ENCODE results near the gene CRB3.

Gene CRB3

DNA sequence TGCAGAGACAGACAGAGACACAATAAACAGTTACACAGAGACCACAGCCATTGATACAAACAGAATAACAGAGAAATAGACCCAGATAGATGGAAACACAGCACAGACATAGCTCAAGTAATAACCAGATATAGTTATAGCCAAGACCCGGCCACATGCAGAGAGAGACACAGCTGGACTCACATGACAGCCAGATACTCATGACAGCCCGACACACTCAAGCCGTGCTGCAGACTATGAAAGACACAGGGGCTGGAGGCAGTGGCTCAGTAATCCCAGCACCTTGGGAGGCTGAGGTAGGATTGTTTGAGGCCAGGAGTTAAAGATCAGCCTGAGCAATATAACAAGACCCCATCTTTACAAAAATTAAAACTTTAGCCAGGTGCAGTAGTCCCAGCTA lies 19.2 kb downstream of the CRB3 start:
- H3K27me3 Mint-ChIP-seq (ENCODE audit: low read depth, poor library complexity): peaks cover 48% of the 10 kb centered on the region
- no peak overlapping the region for H3K27ac Mint-ChIP-seq
- H3K4me1 Mint-ChIP-seq: peaks cover 14% of the 10 kb centered on the region
- TF ChIP-seq, protein P1, sequence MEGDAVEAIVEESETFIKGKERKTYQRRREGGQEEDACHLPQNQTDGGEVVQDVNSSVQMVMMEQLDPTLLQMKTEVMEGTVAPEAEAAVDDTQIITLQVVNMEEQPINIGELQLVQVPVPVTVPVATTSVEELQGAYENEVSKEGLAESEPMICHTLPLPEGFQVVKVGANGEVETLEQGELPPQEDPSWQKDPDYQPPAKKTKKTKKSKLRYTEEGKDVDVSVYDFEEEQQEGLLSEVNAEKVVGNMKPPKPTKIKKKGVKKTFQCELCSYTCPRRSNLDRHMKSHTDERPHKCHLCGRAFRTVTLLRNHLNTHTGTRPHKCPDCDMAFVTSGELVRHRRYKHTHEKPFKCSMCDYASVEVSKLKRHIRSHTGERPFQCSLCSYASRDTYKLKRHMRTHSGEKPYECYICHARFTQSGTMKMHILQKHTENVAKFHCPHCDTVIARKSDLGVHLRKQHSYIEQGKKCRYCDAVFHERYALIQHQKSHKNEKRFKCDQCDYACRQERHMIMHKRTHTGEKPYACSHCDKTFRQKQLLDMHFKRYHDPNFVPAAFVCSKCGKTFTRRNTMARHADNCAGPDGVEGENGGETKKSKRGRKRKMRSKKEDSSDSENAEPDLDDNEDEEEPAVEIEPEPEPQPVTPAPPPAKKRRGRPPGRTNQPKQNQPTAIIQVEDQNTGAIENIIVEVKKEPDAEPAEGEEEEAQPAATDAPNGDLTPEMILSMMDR (IDR thresholded peaks at IDR 0.05): no peak
- no peaks in the 10 kb centered on the region for H3K9me3 Mint-ChIP-seq
- no peak for DNase-seq
- no peak overlapping the region for H3K4me3 Mint-ChIP-seq
- H3K36me3 Mint-ChIP-seq (ENCODE audit: low read depth): no peaks in the 10 kb centered on the region

DNA sequence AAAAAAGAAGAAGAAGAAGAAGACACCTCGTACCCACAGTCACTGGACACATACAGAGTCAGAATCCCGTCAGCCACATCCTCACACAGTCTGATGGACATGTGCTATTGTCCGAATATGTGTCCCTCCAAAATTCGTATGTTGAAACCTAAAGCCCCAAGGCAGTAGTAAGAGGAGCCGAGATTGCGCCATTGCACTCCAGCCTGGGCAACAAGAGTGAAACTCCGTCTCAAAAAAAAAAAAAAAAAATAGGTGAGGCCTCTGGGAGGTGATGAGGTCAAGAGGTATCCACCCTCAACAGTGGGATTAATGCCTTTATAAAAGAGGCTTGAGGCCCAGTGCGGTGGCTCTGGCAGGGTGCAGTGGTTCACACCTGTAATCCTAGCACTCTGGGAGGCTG lies 20.2 kb downstream of the CRB3 start:
- Mint-ChIP-seq H3K4me3 (no peak overlapping the region), H3K36me3 (ENCODE audit: low read depth) (no peaks in the 10 kb centered on the region), H3K27ac (no peak overlapping the region), H3K4me1 (peaks cover 14% of the 10 kb centered on the region), H3K27me3 (ENCODE audit: low read depth, poor library complexity) (peaks cover 47% of the 10 kb centered on the region), H3K9me3 (no peaks in the 10 kb centered on the region)
- TF ChIP-seq, protein P1 (IDR thresholded peaks at IDR 0.05): no peak
- no peak for DNase-seq

DNA sequence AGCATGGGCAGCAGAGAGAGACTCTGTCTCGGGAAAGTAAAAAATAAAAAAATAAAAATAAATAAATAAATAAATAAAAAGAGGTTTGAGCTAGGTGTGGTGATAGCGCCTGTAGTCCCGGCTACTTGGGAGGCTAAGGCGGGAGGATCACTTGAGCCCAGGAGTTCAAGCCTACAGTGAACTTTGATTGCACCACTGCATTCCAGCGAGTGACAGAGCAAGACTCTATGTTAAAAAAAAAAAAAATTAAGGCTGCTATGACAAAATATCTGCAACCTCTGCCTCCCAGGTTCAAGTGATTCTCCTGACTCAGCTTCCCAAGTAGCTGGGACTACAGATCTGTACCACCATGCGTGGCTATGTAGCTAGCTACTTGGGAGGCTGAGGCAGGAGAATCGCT lies 20.8 kb downstream of the CRB3 start:
- TF ChIP-seq, protein P1 (IDR thresholded peaks at IDR 0.05): no peak
- Mint-ChIP-seq H3K36me3 (ENCODE audit: low read depth) (no peaks in the 10 kb centered on the region), H3K4me3 (no peak overlapping the region), H3K9me3 (no peaks in the 10 kb centered on the region), H3K27ac (no peak overlapping the region), H3K27me3 (ENCODE audit: low read depth, poor library complexity) (peaks cover 42% of the 10 kb centered on the region), H3K4me1 (peaks cover 14% of the 10 kb centered on the region)
- no peak for DNase-seq

DNA sequence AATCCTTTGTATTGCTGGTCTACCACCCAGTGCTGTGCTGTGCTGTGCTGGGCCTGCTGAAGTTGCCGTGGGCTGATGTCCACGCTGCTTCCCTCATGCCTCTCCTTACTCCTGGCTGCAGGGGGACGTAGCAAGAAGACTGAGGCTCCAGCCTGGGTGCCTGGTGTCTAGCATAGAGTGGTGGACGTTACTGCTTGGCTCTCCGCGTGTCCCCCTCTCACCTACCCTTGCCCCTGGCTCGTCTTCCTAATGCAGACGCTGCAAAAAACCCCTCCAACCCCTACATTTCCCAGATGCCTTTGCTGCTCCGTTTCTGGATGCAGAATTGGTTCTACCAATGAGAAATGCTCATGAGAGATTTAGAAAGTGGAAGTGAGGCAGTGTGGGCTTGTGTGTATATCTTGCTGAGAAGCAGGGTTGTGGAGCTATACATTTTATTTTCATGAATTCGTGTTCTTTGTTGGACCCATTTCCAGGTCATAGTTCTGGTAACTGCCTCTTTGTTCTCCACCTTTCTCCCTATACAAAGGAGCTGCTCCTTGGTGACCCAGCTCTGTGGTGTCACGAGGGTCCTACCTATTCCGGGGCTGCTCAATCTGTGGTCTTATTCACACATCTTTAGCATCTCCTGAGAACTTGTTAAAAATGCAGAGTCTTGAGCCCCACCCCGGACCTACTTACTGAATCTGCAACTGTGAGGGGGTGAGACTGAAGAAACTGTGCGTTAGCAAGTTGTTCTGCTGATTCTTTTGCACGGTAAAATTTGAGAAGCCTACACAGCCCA lies 25.4 kb downstream of the CRB3 start:
- no peaks in the 10 kb centered on the region for H3K36me3 Mint-ChIP-seq (ENCODE audit: low read depth)
- no peaks in the 10 kb centered on the region for H3K4me1 Mint-ChIP-seq
- TF ChIP-seq, protein P1 (IDR thresholded peaks at IDR 0.05): no peak
- peaks cover 10% of the 10 kb centered on the region for H3K9me3 Mint-ChIP-seq
- H3K4me3 Mint-ChIP-seq: no peak overlapping the region
- no peak overlapping the region for H3K27ac Mint-ChIP-seq
- H3K27me3 Mint-ChIP-seq (ENCODE audit: low read depth, poor library complexity): peaks cover 29% of the 10 kb centered on the region
- DNase-seq: no peak

DNA sequence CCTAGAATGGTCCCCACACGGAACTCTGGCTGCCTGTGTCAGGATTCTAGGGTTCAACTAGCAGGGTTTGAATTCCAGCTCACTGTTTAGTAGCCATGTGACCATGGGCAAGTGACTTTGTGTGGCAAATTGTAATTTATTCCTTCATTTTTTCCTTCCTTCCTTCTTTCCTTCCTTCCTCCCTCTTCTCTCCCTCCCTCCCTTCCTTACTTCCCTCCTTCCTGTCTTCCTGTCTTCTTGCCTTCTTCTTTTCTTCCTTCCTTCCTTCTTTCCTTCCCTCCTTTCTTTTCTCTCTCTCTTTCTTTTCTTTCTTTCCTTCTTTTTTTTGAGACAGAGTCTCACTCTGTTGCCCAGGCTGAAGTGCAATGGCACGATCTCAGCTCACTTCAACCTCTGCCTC lies 26.1 kb downstream of the CRB3 start:
- TF ChIP-seq, protein P1 (IDR thresholded peaks at IDR 0.05): no peak
- Mint-ChIP-seq H3K36me3 (ENCODE audit: low read depth) (no peaks in the 10 kb centered on the region), H3K4me3 (no peak overlapping the region), H3K27ac (peak overlapping the region; percentile 70), H3K9me3 (peaks cover 10% of the 10 kb centered on the region), H3K27me3 (ENCODE audit: low read depth, poor library complexity) (peaks cover 29% of the 10 kb centered on the region), H3K4me1 (no peaks in the 10 kb centered on the region)
- DNase-seq: no peak

All from nephron progenitor cell (in vitro differentiated cells).